GM10266 (cell line): ENCODE results near the gene RAB1B.
"Not testable (repeated sequence)": the region's sequence is repeated elsewhere in the genome, so short reads cannot be mapped to it uniquely, and the experiment has no call there.

ENCODE experiments used
- DNase-seq: peaks from one replicate; pipeline ENCODE4 v3.0.0; 2012; ENCODE audit errors: extremely low spot score
- CTCF ChIP-seq: IDR thresholded peaks from 2 replicates; pipeline ENCODE4 v1.5.1; 2012; ENCODE audit warnings: mild to moderate bottlenecking, low read depth; ENCODE audit not compliant: control insufficient read depth, insufficient read depth; ENCODE audit errors: missing control alignments

The RAB1B gene

GRCh38 chr11:66247801-66248200 is 20.6 kb upstream of the RAB1B start:
- TF ChIP-seq CTCF, result no peak

DNA sequence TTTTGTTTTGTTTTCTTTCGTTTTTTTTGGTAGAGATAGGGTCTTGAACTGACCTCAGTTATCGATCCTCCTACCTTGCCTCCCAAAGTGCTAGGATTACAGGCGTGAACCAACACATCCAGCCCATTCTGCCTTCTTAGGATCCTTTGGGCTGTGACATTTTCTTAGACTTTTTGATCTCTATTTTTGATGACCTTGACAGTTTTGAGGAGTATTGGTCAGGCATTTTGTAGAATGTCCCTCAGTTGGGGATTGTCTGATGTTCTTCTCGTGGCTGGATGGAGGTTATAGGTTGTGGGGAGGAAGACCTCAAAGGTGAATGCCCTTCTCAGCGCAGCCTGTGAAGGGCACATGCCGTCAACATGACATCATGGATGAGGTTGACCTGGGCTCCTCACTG is 19.5 kb upstream of the RAB1B start:
- DNase-seq, result no peak
- no peak for TF ChIP-seq CTCF

More at GRCh38 chr11:66247801-66248200, 20.6 kb upstream of the RAB1B start:
- DNase-seq, result no peak

- no peak for TF ChIP-seq CTCF
- DNase-seq, result no peak
Measured at GRCh38 chr11:66251809-66252208, 16.6 kb upstream of the RAB1B start.

GRCh38 chr11:66253081-66253480 is 15.4 kb upstream of the RAB1B start:
- not testable (repeated sequence) for DNase-seq

DNA sequence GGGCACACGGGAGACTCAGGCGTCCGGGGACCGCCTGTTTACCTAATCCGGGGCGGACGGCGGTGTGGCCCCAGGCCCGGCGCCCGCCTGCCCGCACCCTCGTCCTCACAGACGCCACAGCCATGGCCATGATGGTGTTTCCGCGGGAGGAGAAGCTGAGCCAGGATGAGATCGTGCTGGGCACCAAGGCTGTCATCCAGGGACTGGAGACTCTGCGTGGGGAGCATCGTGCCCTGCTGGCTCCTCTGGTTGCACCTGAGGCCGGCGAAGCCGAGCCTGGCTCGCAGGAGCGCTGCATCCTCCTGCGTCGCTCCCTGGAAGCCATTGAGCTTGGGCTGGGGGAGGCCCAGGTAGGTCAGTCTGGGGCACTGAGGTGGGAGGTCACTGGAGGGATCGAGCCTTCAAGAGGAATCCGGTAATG is 10.0 kb upstream of the RAB1B start:
- no peak for DNase-seq
- TF ChIP-seq CTCF, result no peak

DNA sequence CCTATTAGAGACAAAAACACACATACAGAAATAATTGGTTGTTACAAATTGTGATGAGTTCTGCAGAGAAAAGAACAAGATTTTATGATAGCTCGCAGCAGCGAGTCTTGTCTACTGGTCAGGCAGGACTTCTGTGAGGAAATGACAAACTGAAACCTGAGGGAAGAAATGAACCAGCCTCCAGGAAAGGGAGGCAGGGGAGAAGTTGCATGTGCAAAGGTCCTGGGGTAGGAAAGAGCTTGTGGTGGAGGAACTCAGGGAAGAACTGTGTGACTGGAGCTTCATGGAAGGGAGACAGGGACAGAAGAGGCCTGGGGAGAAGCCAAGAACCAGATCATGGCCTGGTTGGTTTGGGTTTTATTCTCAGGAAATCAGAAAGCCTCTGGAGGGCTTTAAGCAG is 9.2 kb upstream of the RAB1B start:
- DNase-seq, result no peak
- no peak for TF ChIP-seq CTCF

DNA sequence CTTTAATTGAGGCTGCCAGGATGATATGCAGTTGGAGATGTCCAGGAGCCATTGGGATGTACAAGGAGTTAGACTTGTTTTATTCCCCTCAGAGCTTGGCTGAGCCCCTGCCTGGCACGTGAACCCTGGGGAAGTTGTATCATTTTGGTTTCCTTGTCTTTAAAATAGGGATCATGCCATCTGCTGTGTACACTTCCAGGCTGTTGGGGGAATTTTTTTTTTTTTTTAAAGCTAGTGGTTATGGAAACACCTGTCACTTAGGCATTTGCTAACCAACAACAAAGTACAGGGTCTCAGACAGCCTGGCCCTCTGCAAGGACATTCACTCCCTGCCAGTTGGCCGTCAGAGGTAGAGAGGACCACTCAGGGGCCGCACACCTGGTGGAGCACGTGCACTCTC is 8.5 kb upstream of the RAB1B start:
- no peak for DNase-seq

More for the DNA sequence above, 8.5 kb upstream of the RAB1B start:
- TF ChIP-seq CTCF, result no peak
